Brain pericyte (primary cell): ENCODE results near the gene GPR151.

Experiments used
- DNase-seq: peaks from one replicate; pipeline ENCODE4 v3.0.0-alpha.2; 2012; ENCODE audit warnings: low read depth, low spot score

Gene GPR151

GRCh38 chr5:146520731-146521130, 4.7 kb upstream of the GPR151 start:
- DNase-seq = no peak

- DNase-seq = no peak
Measured at GRCh38 chr5:146519554-146519953, 3.6 kb upstream of the GPR151 start.

GRCh38 chr5:146515473-146516150, 378 bp downstream of the GPR151 start:
- DNase-seq = no peak

GRCh38 chr5:146514575-146514974, 1.4 kb downstream of the GPR151 start:
- DNase-seq = no peak

GRCh38 chr5:146513462-146513861, 2.5 kb downstream of the GPR151 start:
- no peak for DNase-seq

- DNase-seq = no peak
Measured at GRCh38 chr5:146510559-146511125, 5.3 kb downstream of the GPR151 start.

- no peak for DNase-seq
Measured at GRCh38 chr5:146507428-146507827, 8.6 kb downstream of the GPR151 start.

GRCh38 chr5:146499680-146500079, 16.3 kb downstream of the GPR151 start:
- no peak for DNase-seq

GRCh38 chr5:146494656-146495055, 21.3 kb downstream of the GPR151 start:
- no peak for DNase-seq

GRCh38 chr5:146490089-146490843, 25.7 kb downstream of the GPR151 start:
- DNase-seq = no peak

- no peak for DNase-seq
Measured at GRCh38 chr5:146484714-146485391, 31.1 kb downstream of the GPR151 start.

GRCh38 chr5:146482775-146483174, 33.2 kb downstream of the GPR151 start:
- DNase-seq = no peak

GRCh38 chr5:146475906-146476305, 40.1 kb downstream of the GPR151 start:
- DNase-seq = no peak

GRCh38 chr5:146475190-146475780, 40.7 kb downstream of the GPR151 start:
- DNase-seq = no peak

GRCh38 chr5:146474065-146474464, 41.9 kb downstream of the GPR151 start:
- no peak for DNase-seq

- DNase-seq = no peak
Measured at GRCh38 chr5:146467760-146468159, 48.2 kb downstream of the GPR151 start.

GRCh38 chr5:146466521-146467349, 49.3 kb downstream of the GPR151 start:
- DNase-seq = no peak

- no peak for DNase-seq
Measured at GRCh38 chr5:146463446-146463845, 52.5 kb downstream of the GPR151 start.
